ENCODE measurements around the gene MAP3K12. TPM values are rescaled to one million over a fixed set of nuclear protein-coding genes. Genes with fewer than 3 reads are reported as not detected.

Gene MAP3K12
- total RNA-seq, 1 experiment from 2014 or later: 3.9 TPM

DNA sequence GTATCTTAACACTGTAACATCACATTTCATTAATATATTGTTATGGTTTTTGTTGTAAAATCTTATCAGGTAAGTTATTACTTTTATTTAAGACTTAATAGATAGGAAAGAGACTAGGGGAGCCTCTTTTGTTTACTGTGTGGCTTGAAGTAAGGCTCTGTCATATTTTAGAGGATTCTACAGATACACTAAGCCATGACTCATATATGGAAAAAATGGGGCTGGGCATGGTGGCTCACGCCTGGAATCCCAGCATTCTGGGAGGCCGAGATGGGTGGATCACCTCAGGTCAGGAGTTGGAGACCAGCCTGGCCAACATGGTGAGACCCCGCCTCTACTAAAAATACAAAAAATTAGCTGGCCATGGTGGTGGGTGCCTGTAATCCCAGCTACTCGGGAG lies 31.7 kb upstream of the MAP3K12 start:
- no peak overlapping the region for H3K27ac Mint-ChIP-seq (ENCODE audit: unreplicated experiment)
- ChIA-PET POLR2A (no interaction called here), CTCF (no interaction called here)
- Histone ChIP-seq H3K9me3 (no peaks in the 10 kb centered on the region), H3K4me1 (no peaks in the 10 kb centered on the region), H3K36me3 (ENCODE audit: control insufficient read depth, insufficient read depth, low read length) (peaks cover 2% of the 10 kb centered on the region; the same call in 1 of the 2 replicates), H3K4me3 (ENCODE audit: low read depth, low read length) (no peak overlapping the region), H3K27me3 (replicated peaks; ENCODE audit: control insufficient read depth, insufficient read depth, low read length) (no peaks in the 10 kb centered on the region)
- H3K36me3 Mint-ChIP-seq (ENCODE audit: insufficient read depth, unreplicated experiment): peaks cover 22% of the 10 kb centered on the region
- TF ChIP-seq, protein P1, sequence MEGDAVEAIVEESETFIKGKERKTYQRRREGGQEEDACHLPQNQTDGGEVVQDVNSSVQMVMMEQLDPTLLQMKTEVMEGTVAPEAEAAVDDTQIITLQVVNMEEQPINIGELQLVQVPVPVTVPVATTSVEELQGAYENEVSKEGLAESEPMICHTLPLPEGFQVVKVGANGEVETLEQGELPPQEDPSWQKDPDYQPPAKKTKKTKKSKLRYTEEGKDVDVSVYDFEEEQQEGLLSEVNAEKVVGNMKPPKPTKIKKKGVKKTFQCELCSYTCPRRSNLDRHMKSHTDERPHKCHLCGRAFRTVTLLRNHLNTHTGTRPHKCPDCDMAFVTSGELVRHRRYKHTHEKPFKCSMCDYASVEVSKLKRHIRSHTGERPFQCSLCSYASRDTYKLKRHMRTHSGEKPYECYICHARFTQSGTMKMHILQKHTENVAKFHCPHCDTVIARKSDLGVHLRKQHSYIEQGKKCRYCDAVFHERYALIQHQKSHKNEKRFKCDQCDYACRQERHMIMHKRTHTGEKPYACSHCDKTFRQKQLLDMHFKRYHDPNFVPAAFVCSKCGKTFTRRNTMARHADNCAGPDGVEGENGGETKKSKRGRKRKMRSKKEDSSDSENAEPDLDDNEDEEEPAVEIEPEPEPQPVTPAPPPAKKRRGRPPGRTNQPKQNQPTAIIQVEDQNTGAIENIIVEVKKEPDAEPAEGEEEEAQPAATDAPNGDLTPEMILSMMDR (IDR thresholded peaks at IDR 0.05; ENCODE audit: insufficient read depth in 1 of 2, low read depth in 1 of 2, low read length in 1 of 2, severe bottlenecking in 1 of 2, unreplicated experiment in 1 of 2): no peak
- no TSS peak for BruUV-seq (replicated peaks)
- H3K4me1 Mint-ChIP-seq (ENCODE audit: low read depth, unreplicated experiment): no peaks in the 10 kb centered on the region
- no peak overlapping the region for H3K4me3 Mint-ChIP-seq (ENCODE audit: unreplicated experiment)
- intact Hi-C loops (cut with micrococcal nuclease; ENCODE audit: unreplicated experiment): no loop called here
- no peaks in the 10 kb centered on the region for H3K9me3 Mint-ChIP-seq (ENCODE audit: unreplicated experiment)
- no peak for DNase-seq
- no peaks in the 10 kb centered on the region for H3K27me3 Mint-ChIP-seq (ENCODE audit: insufficient read depth, unreplicated experiment)

DNA sequence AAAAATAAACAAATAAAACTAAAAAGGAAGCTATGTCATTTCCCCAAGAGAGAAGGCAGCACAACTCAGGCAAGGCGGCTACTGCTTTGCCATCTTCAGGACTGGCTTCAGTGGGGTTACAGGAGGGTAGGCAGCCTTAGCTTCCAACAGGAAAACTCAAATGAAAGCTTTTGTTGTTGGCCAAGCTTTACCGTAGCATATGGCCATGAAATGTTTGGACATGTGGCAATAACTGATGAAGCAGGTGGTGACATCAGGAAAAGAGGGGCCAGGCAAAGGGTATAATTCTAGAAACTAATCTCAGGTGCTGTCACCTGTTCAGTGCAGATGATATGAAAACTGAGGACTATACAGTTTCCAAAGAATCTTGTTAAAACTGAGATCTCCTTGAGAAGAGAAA lies 30.8 kb upstream of the MAP3K12 start:
- Histone ChIP-seq H3K27me3 (replicated peaks; ENCODE audit: control insufficient read depth, insufficient read depth, low read length) (no peaks in the 10 kb centered on the region), H3K9me3 (no peaks in the 10 kb centered on the region), H3K4me1 (no peaks in the 10 kb centered on the region), H3K36me3 (ENCODE audit: control insufficient read depth, insufficient read depth, low read length) (peaks cover 2% of the 10 kb centered on the region; the same call in 1 of the 2 replicates), H3K4me3 (ENCODE audit: low read depth, low read length) (no peak overlapping the region)
- intact Hi-C loops (cut with micrococcal nuclease; ENCODE audit: unreplicated experiment): no loop called here
- Mint-ChIP-seq H3K4me3 (ENCODE audit: unreplicated experiment) (no peak overlapping the region), H3K36me3 (ENCODE audit: insufficient read depth, unreplicated experiment) (peaks cover 14% of the 10 kb centered on the region), H3K9me3 (ENCODE audit: unreplicated experiment) (no peaks in the 10 kb centered on the region), H3K4me1 (ENCODE audit: low read depth, unreplicated experiment) (no peaks in the 10 kb centered on the region), H3K27me3 (ENCODE audit: insufficient read depth, unreplicated experiment) (no peaks in the 10 kb centered on the region), H3K27ac (ENCODE audit: unreplicated experiment) (no peak overlapping the region)
- ChIA-PET CTCF (no interaction called here), POLR2A (no interaction called here)
- TF ChIP-seq, protein P1 (IDR thresholded peaks at IDR 0.05; ENCODE audit: insufficient read depth in 1 of 2, low read depth in 1 of 2, low read length in 1 of 2, severe bottlenecking in 1 of 2, unreplicated experiment in 1 of 2): no peak
- no peak for DNase-seq
- no TSS peak for BruUV-seq (replicated peaks)

DNA sequence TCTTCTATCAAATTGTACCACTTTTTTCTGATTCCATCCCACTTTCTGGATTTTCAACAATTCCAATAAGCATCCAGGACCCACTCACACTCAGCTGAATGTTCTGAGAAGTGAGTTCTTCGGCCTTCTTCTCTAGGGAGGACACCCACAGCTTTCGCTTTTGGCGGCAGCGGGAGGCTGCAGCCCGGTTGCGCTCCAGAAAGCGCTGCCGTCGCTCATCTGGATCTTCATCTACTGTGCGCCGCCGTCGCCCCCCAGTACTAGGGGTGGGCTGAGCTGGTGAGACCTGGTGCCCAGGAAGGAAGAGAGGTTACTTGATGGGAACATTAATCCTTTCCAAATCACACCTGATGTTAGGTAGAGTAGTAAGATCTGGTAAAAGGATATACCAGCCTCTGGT lies 25.2 kb upstream of the MAP3K12 start:
- no peaks in the 10 kb centered on the region for H3K4me1 ChIP-seq
- DNase-seq: no peak
- H3K4me3 ChIP-seq (ENCODE audit: low read depth, low read length): no peak overlapping the region
- TF ChIP-seq, protein P1 (IDR thresholded peaks at IDR 0.05; ENCODE audit: insufficient read depth in 1 of 2, low read depth in 1 of 2, low read length in 1 of 2, severe bottlenecking in 1 of 2, unreplicated experiment in 1 of 2): no peak
- H3K36me3 Mint-ChIP-seq (ENCODE audit: insufficient read depth, unreplicated experiment): peaks cover 33% of the 10 kb centered on the region
- ChIA-PET CTCF (no interaction called here), POLR2A (no interaction called here)
- H3K27ac Mint-ChIP-seq (ENCODE audit: unreplicated experiment): no peak overlapping the region
- no peaks in the 10 kb centered on the region for H3K9me3 ChIP-seq
- H3K27me3 ChIP-seq (replicated peaks; ENCODE audit: control insufficient read depth, insufficient read depth, low read length): no peaks in the 10 kb centered on the region
- intact Hi-C loops (cut with micrococcal nuclease; ENCODE audit: unreplicated experiment): no loop called here
- BruUV-seq (replicated peaks): no TSS peak
- H3K36me3 ChIP-seq (ENCODE audit: control insufficient read depth, insufficient read depth, low read length): no peaks in the 10 kb centered on the region; the same call in 1 of the 2 replicates
- no peak overlapping the region for H3K4me3 Mint-ChIP-seq (ENCODE audit: unreplicated experiment)
- H3K9me3 Mint-ChIP-seq (ENCODE audit: unreplicated experiment): no peaks in the 10 kb centered on the region
- no peaks in the 10 kb centered on the region for H3K27me3 Mint-ChIP-seq (ENCODE audit: insufficient read depth, unreplicated experiment)
- H3K4me1 Mint-ChIP-seq (ENCODE audit: low read depth, unreplicated experiment): no peaks in the 10 kb centered on the region
